Neuron (in vitro differentiated cells): ENCODE data around the gene EEF2K.

ENCODE experiments used
- H2AFZ ChIP-seq: one replicate; pipeline ENCODE4 v1.6.1; 2013; ENCODE audit warnings: low read depth, mild to moderate bottlenecking, inconsistent platforms, low read length, moderate library complexity
- H3K27me3 ChIP-seq: one replicate; pipeline ENCODE4 v1.6.1; 2013; ENCODE audit warnings: low read length; ENCODE audit not compliant: insufficient read depth
- H3K36me3 ChIP-seq: one replicate; pipeline ENCODE4 v1.6.1; 2013; ENCODE audit warnings: low read length; ENCODE audit not compliant: insufficient read depth
- H3K4me1 ChIP-seq: one replicate; pipeline ENCODE4 v1.6.1; 2013; ENCODE audit warnings: low read length; ENCODE audit not compliant: insufficient read depth
- H3K4me3 ChIP-seq: 2 replicates; pipeline ENCODE4 v1.5.1; 2013; ENCODE audit warnings: mild to moderate bottlenecking, low read length, moderate library complexity
- H3K9me3 ChIP-seq: one replicate; pipeline ENCODE4 v1.6.1; 2013; ENCODE audit warnings: low read length

EEF2K gene

GRCh38 chr16:22181843-22182242 is 24.2 kb upstream of the EEF2K start:
- no peak overlapping the region for H2AFZ ChIP-seq
- no peaks in the 10 kb centered on the region for H3K4me1 ChIP-seq
- H3K27me3 ChIP-seq, result peaks cover 4% of the 10 kb centered on the region
- H3K36me3 ChIP-seq, result no peaks in the 10 kb centered on the region
- H3K4me3 ChIP-seq, result no peak overlapping the region
- no peaks in the 10 kb centered on the region for H3K9me3 ChIP-seq

- no peaks in the 10 kb centered on the region for H3K4me1 ChIP-seq
- no peaks in the 10 kb centered on the region for H3K9me3 ChIP-seq
- no peak overlapping the region for H2AFZ ChIP-seq
- H3K27me3 ChIP-seq, result peaks cover 4% of the 10 kb centered on the region
- H3K4me3 ChIP-seq, result no peak overlapping the region
- no peaks in the 10 kb centered on the region for H3K36me3 ChIP-seq
Observed at GRCh38 chr16:22183335-22183734, 22.7 kb upstream of the EEF2K start.

GRCh38 chr16:22183901-22184614 is 22.0 kb upstream of the EEF2K start:
- no peaks in the 10 kb centered on the region for H3K9me3 ChIP-seq
- no peak overlapping the region for H2AFZ ChIP-seq
- H3K4me3 ChIP-seq, result no peak overlapping the region
- H3K4me1 ChIP-seq, result peaks cover 1% of the 10 kb centered on the region
- H3K36me3 ChIP-seq, result no peaks in the 10 kb centered on the region
- H3K27me3 ChIP-seq, result peaks cover 4% of the 10 kb centered on the region

- Histone ChIP-seq H3K36me3 (no peaks in the 10 kb centered on the region), H3K9me3 (no peaks in the 10 kb centered on the region), H3K27me3 (peaks cover 4% of the 10 kb centered on the region), H3K4me3 (no peak overlapping the region), H2AFZ (no peak overlapping the region), H3K4me1 (peaks cover 6% of the 10 kb centered on the region)
Observed at GRCh38 chr16:22184615-22184968, 21.5 kb upstream of the EEF2K start.

GRCh38 chr16:22186517-22186916 is 19.6 kb upstream of the EEF2K start:
- no peak overlapping the region for H3K4me3 ChIP-seq
- no peaks in the 10 kb centered on the region for H3K36me3 ChIP-seq
- H2AFZ ChIP-seq, result no peak overlapping the region
- H3K9me3 ChIP-seq, result no peaks in the 10 kb centered on the region
- peaks cover 13% of the 10 kb centered on the region for H3K4me1 ChIP-seq
- peaks cover 1% of the 10 kb centered on the region for H3K27me3 ChIP-seq

GRCh38 chr16:22188267-22188594 is 17.8 kb upstream of the EEF2K start:
- no peak overlapping the region for H2AFZ ChIP-seq

GRCh38 chr16:22188595-22189442 is 17.3 kb upstream of the EEF2K start:
- H2AFZ ChIP-seq, result no peak overlapping the region
- no peaks in the 10 kb centered on the region for H3K9me3 ChIP-seq
- no peaks in the 10 kb centered on the region for H3K27me3 ChIP-seq
- H3K4me3 ChIP-seq, result no peak overlapping the region
- H3K36me3 ChIP-seq, result no peaks in the 10 kb centered on the region
- H3K4me1 ChIP-seq, result peaks cover 18% of the 10 kb centered on the region

More at GRCh38 chr16:22188267-22188594, 17.8 kb upstream of the EEF2K start:
- Histone ChIP-seq H3K27me3 (no peaks in the 10 kb centered on the region), H3K36me3 (no peaks in the 10 kb centered on the region), H3K9me3 (no peaks in the 10 kb centered on the region), H3K4me1 (peaks cover 18% of the 10 kb centered on the region), H3K4me3 (no peak overlapping the region)

GRCh38 chr16:22189473-22190080 is 16.5 kb upstream of the EEF2K start:
- H3K36me3 ChIP-seq, result no peaks in the 10 kb centered on the region
- peaks cover 18% of the 10 kb centered on the region for H3K4me1 ChIP-seq
- H3K4me3 ChIP-seq, result peak overlapping the region; percentile 68
- no peaks in the 10 kb centered on the region for H3K27me3 ChIP-seq
- peak overlapping the region; percentile 90 for H2AFZ ChIP-seq
- H3K9me3 ChIP-seq, result no peaks in the 10 kb centered on the region

GRCh38 chr16:22190081-22190775 is 15.8 kb upstream of the EEF2K start:
- no peaks in the 10 kb centered on the region for H3K27me3 ChIP-seq

GRCh38 chr16:22190776-22191531 is 15.1 kb upstream of the EEF2K start:
- peak overlapping the region; percentile 68 for H3K4me3 ChIP-seq
- no peaks in the 10 kb centered on the region for H3K27me3 ChIP-seq
- peak overlapping the region; percentile 77 for H2AFZ ChIP-seq
- H3K4me1 ChIP-seq, result peaks cover 18% of the 10 kb centered on the region
- no peaks in the 10 kb centered on the region for H3K9me3 ChIP-seq
- no peaks in the 10 kb centered on the region for H3K36me3 ChIP-seq

More at GRCh38 chr16:22190081-22190775, 15.8 kb upstream of the EEF2K start:
- Histone ChIP-seq H3K9me3 (no peaks in the 10 kb centered on the region), H2AFZ (peak overlapping the region; percentile 90), H3K4me3 (peak overlapping the region; percentile 68), H3K36me3 (no peaks in the 10 kb centered on the region), H3K4me1 (peaks cover 18% of the 10 kb centered on the region)

GRCh38 chr16:22191532-22192260 is 14.4 kb upstream of the EEF2K start:
- Histone ChIP-seq H3K9me3 (no peaks in the 10 kb centered on the region), H3K36me3 (no peaks in the 10 kb centered on the region), H2AFZ (peak overlapping the region; percentile 77), H3K27me3 (no peaks in the 10 kb centered on the region), H3K4me1 (peaks cover 18% of the 10 kb centered on the region), H3K4me3 (peak overlapping the region; percentile 68)
